ENCODE results near the gene RXRA.

DNA sequence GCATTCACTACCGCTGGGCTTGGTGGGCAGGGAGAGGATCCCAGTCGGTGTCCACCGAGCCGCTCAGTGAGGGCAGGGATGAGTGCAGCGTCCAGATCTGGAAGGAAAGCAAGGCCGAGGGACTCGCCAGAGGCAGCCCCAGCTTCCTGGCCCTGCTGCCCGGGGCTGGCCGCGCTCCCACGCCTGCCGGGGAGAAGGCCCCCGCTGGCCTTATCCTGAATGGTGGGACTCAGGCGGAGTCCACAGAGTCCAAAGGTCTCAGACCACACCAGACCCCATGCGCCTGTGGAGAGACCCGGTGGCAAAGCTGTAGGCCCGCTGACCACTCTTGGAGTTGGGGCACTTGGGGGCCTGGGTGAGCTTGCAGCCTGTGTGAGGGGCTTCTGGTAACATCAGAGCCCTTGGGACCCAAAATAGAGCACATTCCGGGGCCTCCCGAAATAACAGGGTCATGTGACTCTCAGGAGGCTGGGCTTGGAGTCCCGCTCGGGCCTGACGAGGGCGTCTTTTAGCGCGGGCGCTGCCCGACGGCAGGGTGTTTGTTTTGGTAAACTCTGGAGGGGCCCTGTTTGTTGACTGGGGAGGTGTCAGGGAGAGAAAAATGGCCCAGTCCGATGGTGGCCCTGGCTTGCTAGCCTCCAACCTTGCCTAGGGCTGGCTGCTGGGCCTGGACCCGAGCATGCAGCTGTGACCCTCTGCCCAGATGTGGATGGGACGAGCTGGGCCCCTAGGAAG is 2.8 kb downstream of the RXRA start:
- TF ChIP-seq POLR2AphosphoS5 (IDR thresholded peaks at IDR 0.05; ENCODE audit: borderline replicate concordance, low read depth, low read length), result no peak
- no peak for TF ChIP-seq EZH2 (IDR thresholded peaks at IDR 0.05)
- TF ChIP-seq FOXP2 (optimal IDR thresholded peaks at IDR 0.05; ENCODE audit: control extremely low read depth, extremely low read length, insufficient read depth), result no peak
